Fibroblast of skin of right quadriceps (primary cell): ENCODE measurements around the gene PDIA5.
"Not testable (repeated sequence)": the region's sequence is repeated elsewhere in the genome, so short reads cannot be mapped to it uniquely, and the experiment has no call there.

ENCODE experiments used
- DNase-seq: peaks from one replicate; pipeline ENCODE4 v3.0.0-alpha.2; 2013

PDIA5 gene

DNA sequence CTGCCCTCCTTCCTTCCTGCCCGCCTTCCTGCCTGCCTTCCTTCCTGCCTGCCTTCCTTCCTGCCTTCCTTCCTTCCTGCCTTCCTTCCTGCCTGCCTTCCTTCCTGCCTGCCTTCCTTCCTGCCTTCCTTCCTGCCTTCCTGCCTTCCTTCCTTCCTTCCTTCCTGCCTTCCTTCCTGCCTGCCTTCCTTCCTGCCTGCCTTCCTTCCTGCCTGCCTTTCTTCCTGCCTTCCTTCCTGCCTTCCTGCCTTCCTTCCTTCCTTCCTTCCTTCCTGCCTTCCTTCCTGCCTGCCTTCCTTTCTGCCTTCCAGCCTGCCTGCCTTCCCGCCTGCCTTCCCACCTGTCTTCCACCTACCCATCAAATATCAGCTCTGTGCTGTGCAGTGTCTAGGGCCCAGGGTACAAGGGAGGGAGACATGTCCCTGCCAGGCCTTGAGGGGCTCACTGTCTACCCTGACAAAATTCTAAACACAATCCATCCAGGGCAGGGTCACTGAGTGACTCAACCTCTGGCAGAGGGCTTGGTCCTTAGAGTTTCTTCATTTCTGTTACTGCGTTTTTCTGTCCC is 85.1 kb downstream of the PDIA5 start:
- DNase-seq, result not testable (repeated sequence)

GRCh38 chr3:123152687-123153086 is 85.9 kb downstream of the PDIA5 start:
- no peak for DNase-seq

DNA sequence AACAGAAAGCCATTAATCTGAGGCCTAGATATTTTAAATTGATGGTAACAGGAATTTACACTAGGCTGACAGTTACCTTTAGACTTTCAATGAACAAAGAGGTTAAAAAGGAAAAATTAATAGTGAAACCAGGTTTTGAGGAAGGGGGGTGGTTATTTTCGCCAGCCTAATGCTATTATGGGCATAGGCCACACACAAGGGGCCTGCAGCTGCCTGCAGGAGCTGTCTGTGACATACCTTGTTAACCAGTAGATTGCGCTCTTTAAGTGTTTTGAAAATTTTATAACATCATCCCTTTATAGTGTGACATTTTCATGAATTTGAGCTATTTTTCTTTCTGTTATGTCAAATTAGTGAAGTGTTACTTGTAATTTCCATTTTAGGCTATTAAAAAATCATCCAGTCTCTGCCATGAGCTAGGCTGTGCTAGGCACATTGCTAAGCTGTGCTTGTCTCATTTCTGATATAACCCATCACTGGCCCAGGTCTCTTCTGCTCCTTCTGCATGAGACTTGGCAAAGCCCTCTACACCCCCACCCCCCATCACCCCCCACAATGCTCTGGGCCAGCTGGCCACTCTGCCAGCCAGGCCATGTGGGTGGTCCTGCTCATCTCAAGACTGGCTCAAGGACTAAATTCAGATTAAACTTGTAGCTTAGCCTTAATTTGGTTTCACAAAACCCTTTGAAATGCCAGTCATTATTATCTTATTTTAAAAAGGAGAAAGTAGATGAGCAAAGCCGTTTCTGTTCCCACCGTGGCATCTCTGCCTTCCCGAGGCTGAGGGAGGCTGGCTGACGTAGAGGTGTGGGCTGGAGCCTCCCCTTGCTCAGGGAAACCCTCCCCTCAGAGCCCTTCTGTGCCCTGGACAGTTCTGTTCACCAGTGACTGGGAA is 86.5 kb downstream of the PDIA5 start:
- no peak for DNase-seq

DNA sequence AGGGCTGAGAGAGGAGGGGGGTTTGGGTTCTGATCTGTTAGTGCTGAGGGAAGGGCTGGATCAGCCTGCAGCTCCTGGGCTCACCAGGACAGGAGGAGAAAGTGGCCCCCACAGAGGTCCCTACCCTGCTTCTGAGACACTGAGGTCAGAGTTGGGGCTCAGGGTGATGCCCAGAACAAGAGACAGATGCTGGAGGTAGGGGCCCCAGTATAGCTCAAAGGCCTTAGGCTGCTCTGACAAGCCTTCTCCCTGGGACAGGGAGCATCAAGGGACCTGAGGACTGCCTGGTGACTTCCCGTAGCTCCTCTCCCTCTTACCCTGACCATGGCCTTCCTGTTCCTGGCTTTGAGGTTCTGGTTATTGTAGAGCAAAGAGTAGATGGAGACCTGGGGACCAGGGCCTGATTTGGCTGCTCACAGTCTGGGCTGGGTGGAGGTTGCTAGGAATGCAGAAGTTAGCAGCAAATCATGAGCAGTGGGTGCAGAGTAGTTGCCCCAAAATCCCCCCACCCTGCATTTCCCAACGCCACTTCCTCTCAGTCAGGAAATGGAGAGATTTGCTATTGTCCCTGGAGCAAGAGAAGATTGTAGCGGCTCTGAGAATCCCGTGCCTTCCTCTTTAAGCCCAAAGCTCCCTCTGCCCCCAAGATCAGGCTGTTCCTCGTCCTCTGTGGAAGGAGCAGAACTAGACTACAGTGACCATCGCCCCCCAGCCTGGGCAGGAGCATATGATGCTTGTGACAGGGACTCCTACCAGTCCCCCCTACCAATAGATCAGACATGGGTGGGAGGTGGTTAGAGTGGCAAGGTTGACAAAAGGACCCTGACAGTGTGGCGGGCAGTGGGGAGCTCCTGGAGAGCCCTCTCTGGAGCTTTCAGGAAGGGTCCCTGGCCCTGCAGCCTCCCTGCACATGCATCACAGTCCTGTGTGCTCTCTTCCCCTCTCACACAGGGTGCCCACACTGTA is 87.5 kb downstream of the PDIA5 start:
- DNase-seq, result no peak

- DNase-seq, result no peak
Observed at GRCh38 chr3:123155471-123156011, 88.7 kb downstream of the PDIA5 start.

DNA sequence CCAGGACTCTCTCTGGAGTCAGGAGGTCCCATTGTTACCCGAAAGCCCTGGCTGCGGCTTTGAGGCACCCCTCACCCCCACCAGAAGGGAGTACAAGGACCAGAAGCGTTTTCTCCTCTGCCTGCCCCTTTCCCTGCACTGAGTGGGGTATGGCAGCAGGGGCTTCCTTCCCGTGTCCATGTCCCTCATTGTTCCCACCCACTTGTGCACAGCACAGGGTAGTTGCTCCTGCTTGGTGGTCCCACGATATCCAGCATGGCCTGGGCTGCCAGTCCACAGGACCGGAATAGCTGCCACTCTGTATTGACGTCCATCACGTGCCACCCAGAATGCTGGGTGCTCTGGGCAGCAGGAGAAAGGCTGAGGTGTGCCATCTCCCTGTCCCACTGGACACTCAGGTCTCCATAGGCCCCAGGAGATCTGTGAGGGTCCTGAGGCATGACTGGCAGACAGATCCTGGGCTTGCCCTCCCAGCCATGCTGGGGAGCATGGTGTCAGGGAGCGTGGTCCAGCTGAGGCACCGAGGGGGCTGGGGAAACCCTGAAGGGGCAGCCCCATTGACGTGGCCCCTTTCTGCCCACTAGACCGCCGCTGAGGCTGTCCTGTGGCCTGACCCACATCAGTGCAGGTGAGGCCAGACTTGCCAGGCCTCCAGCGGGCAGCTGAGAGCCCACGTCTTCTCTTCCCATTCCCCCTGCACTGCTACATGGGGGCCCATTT is 89.6 kb downstream of the PDIA5 start:
- no peak for DNase-seq

DNA sequence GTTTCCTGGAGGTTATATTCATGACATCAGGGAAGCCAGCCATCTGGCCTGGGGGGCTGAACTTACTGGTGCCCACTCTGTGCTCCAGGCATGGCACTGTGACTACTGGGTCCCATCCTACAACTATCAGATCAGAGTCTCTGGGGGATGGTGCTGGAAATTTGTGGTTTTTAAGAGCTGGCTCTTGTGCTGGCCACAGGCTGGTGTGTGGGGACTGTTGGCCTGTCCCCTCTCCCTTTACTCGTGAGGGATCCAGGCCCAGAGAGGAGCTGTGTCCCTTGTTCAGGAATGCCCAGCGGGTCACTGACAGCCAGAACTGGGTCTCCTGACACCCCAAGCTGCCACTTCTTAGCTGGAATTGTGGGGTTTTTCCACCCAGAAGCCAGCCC is 90.4 kb downstream of the PDIA5 start:
- DNase-seq, result no peak

DNA sequence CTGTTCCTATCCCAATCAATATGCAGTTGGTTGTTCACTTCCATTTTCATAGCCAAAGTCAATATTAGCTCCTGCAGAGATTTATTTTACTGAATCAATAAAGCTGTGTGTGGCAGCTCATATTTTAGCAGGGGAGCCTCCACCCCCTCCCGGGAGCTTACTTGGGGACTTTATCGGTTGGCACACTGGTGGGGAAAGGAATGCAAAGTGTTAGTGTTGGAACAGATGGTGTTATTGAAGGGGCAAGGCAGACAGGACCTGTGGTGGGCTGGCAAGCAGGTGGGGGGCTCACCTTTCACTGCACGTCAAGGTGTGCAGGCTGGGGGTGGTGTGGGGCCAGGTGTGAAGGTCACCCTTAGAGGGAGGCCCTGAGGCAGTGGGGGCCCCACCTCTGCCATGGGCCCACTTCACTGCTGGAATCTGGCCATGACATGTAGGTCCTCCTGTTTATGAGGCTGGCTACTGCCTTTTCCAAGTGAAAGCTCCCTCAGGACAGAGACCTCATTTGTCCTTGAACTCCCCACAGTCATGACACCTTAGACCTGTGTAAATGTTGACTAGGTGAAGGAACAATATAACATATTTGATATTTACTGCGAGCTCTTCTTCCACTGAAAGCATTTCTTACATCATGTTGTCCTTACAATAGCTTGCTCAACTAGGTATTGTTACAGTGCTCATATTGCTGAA is 90.9 kb downstream of the PDIA5 start:
- no peak for DNase-seq

DNA sequence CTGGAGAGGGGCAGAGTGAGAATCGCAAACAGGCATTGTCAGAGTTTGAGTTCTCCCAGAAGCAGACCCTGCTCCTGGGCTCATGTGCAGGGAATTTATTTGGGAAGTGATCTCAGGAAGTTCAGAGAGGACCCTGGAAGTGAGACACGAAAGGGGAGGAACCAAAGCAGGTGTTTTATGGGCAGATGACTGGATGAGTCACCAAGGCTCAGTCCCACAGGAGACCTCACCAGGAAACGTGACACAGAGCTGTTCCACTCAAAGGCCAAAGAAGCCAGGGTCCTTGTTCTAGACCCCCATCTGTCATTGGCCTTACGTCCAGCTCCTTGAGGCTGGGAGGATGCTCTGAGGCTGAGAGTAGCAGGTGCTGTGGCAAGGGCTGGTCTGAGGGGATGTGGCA is 91.5 kb downstream of the PDIA5 start:
- DNase-seq, result no peak

DNA sequence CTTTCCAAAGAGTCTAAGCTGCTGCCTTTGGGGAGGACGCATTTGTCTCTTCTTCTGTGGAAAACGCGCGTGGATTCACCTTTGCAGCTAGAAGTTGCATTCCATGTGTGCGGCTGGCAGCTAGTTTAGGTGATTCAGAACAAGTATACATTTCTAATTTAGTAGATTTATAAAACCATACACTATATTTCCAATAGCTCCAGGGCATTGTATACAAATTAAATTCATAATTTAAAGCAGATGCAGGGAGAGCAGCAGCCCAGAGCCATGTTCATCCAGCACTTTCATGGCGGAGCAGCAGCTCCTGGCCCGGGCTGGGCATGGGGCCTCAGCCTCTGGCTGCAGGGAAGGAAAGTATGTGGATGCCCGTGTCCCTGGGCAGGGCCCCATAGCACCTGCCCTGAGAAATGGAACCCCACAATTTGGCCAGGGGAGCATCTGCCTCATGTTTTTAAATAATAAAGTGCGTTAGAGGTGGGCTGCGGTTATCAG is 92.1 kb downstream of the PDIA5 start:
- DNase-seq, result no peak

DNA sequence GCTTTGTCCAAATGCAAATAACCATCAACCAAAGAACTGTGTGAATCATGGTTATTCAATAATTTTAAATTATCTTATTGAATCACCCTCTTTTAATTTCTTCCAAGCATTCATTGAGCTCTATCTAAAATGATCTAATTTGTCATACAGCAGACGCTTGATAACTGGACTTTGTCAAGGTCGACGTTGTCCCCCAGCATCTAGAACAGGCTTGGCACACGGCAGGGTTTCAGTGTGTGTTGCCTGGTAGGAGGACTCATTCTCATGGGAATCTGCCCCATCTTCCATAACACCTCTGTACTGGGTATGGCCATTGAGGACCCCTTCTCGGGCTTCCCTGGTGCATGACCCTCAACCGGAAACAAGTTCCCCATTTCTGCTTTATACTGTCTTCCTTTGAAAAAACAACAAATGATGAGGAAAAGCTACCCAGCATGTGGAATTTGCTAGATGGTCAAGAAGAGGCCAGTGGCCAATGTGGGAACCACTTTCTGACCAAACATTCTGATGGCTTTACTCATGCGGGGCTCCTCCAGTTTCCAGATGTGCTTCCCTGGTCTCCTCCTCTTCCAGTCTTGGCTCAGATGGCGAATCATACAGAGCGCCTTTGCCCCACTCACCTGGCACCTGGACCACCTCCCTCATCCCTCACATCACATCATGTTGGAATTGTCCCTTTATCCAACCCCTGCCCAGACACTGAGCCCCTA is 93.3 kb downstream of the PDIA5 start:
- no peak for DNase-seq

GRCh38 chr3:123161167-123161566 is 94.3 kb downstream of the PDIA5 start:
- DNase-seq, result no peak

GRCh38 chr3:123163141-123163540 is 96.3 kb downstream of the PDIA5 start:
- no peak for DNase-seq

DNA sequence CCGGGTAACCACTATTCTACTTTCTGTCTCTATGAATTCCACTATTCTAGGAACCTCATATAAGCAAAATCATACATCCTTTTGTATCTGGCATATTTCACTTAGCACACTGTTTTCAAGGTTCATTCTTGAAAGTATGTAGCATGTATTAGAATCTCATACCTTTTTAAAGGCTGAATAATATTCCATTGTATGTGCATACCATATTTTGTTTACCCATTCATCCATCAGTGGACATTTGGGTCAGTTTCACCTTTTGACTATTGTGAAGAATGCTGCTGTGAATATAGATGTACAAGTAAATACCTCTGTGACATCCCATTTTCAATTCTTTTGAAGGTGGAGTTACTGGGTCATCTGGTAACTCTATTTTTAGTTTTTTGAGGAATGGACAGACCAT is 98.3 kb downstream of the PDIA5 start:
- no peak for DNase-seq

GRCh38 chr3:123167686-123168085 is 100.9 kb downstream of the PDIA5 start:
- DNase-seq, result no peak

GRCh38 chr3:123168122-123168521 is 101.3 kb downstream of the PDIA5 start:
- DNase-seq, result no peak

DNA sequence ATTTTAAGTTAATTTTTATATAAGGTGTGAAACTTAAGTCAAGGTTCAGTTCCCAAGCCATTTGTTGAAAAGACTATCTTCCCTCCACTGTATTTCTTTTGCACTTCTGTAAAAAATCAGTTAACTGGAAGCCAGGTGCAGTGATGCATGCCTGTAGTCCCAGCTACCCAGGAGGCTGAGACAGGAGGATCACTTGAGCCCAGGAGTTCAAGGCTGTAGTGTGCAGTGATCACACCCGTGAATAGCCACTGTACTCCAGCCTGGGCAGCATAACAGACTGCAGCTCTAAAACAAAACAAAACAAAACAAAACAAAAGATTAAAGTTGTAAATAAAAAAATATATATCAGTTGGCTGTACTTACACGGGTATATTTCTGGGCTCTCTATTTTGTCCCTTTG is 101.8 kb downstream of the PDIA5 start:
- no peak for DNase-seq

DNA sequence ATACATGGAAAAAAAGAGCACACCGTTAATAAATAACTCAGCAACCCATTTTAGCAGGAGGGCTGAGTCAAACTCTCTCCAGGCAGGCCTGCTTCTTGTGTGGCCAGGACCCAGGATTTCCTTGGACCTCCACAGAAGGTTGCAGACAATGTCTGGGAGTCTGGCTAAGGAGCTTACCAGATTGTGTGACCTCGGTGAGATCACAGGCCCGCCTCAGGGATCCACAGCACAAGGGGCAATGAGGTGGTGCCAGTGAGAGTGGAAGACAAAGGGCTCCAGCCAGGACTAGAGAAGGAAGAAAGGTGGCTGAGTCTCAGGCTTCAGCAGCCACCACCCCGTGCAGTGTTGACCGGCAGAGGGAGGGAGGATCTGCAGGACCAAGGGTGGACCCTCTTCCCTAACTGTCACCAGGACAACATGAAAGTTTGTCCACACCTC is 102.7 kb downstream of the PDIA5 start:
- no peak for DNase-seq

- no peak for DNase-seq
Observed at GRCh38 chr3:123169930-123170329, 103.1 kb downstream of the PDIA5 start.

DNA sequence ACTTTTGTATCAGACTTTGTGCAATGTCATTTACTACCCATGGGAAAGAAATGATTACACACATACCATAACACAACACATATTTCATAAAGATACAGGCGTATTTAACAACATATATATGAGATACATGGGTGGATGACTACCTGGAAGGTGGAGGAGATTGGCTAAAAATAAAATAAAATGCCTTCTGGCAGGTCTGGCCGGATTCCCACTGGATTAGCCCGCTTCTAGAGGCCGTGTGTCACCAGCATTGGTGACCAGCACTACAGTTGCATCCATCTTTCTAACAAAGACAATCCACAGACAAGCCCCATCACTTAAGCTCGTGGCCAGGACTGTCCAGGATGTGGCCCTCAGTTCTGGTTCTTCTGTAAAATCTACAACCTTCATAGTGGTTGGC is 114.0 kb downstream of the PDIA5 start:
- no peak for DNase-seq

GRCh38 chr3:123186695-123187094 is 119.9 kb downstream of the PDIA5 start:
- DNase-seq, result no peak
